PC-3 (cell line): ENCODE data around the gene C1QTNF4. TPM values are rescaled to one million over a fixed set of nuclear protein-coding genes. Genes with fewer than 3 reads are reported as not detected.

Source experiments
- ATAC-seq: fragments of 200-7000 bp; cut with Tn5 transposase; 2 replicates; pipeline ENCODE4 v1.9.1; 2020; ENCODE audit warnings: mild to moderate bottlenecking, moderate library complexity
- BruUV-seq: library from RNA; stranded (reverse); fragments of 400-500 nt; replicated peaks from 2 replicates; lab custom pipeline; 2021; lab: Mats Ljungman, UMichigan
- CTCF ChIA-PET: fragments of 300-600 bp; sonication (Branson Sonifier 250); formaldehyde crosslinking; loops from one replicate; lab custom pipeline; 2022; ENCODE audit warnings: antibody characterized with exemption; lab: Charles Lee
- POLR2A ChIA-PET: fragments of 300-600 bp; sonication (Branson Sonifier 250); formaldehyde crosslinking; loops from one replicate; lab custom pipeline; 2022; ENCODE audit warnings: antibody characterized with exemption; ENCODE audit not compliant: unreplicated experiment; lab: Charles Lee
- DNase-seq: peaks from one replicate; pipeline ENCODE4 v3.0.0-alpha.2; 2015
- H2AFZ ChIP-seq: fragments of 300-600 bp; sonication (generic); 2 replicates; pipeline ENCODE4 v1.6.0; 2016; ENCODE audit warnings: antibody characterized with exemption, low read length
- H3F3A ChIP-seq: fragments of 300-600 bp; sonication (generic); one replicate; pipeline ENCODE4 v1.6.0; 2017; ENCODE audit warnings: antibody characterized with exemption, low read length, control low read depth, mild to moderate bottlenecking; ENCODE audit not compliant: unreplicated experiment
- H3K27ac ChIP-seq: fragments of 300-600 bp; sonication (generic); 2 replicates; pipeline ENCODE4 v1.5.1; 2016; ENCODE audit warnings: mild to moderate bottlenecking, low read length
- H3K27me3 ChIP-seq: fragments of 300-600 bp; sonication (generic); 2 replicates; pipeline ENCODE4 v1.6.1; 2016; ENCODE audit warnings: low read length, mixed read lengths
- H3K36me3 ChIP-seq: fragments of 300-600 bp; sonication (generic); 2 replicates; pipeline ENCODE4 v1.6.1; 2016; ENCODE audit warnings: low read depth, mixed run types, low read length, mixed read lengths
- H3K4me1 ChIP-seq: fragments of 300-600 bp; sonication (generic); 2 replicates; pipeline ENCODE4 v1.5.1; 2016; ENCODE audit warnings: low read length; ENCODE audit not compliant: insufficient read depth
- H3K4me2 ChIP-seq: fragments of 300-600 bp; sonication (generic); 2 replicates; pipeline ENCODE4 v1.6.0; 2016; ENCODE audit warnings: low read length
- H3K4me3 ChIP-seq: fragments of 300-600 bp; sonication (generic); 2 replicates; pipeline ENCODE4 v1.5.1; 2016; ENCODE audit warnings: mild to moderate bottlenecking, low read length, mixed read lengths
- H3K79me2 ChIP-seq: fragments of 300-600 bp; sonication (generic); 2 replicates; pipeline ENCODE4 v1.6.1; 2017; ENCODE audit warnings: low read length, mixed read lengths
- H3K9ac ChIP-seq: fragments of 300-600 bp; sonication (generic); 2 replicates; pipeline ENCODE4 v1.6.0; 2016; ENCODE audit warnings: mild to moderate bottlenecking, low read length
- H3K9me2 ChIP-seq: fragments of 300-600 bp; sonication (generic); replicated peaks from 2 replicates; pipeline ENCODE4 v1.6.1; 2016; ENCODE audit warnings: mixed run types, low read length, mixed read lengths
- H3K9me3 ChIP-seq: fragments of 300-600 bp; sonication (generic); 2 replicates; pipeline ENCODE4 v1.6.1; 2016; ENCODE audit warnings: low read length, mixed read lengths
- H4K20me1 ChIP-seq: fragments of 300-600 bp; sonication (generic); 2 replicates; pipeline ENCODE4 v1.6.1; 2016; ENCODE audit warnings: low read length, mixed read lengths
- EZH2 ChIP-seq: fragments of 300-600 bp; sonication (generic); IDR thresholded peaks from one replicate; pipeline ENCODE4 v1.6.1; 2017; ENCODE audit warnings: antibody characterized with exemption, mild to moderate bottlenecking, low read length; ENCODE audit not compliant: unreplicated experiment
- EZH2phosphoT487 ChIP-seq: fragments of 300-600 bp; sonication (generic); IDR thresholded peaks from 2 replicates; pipeline ENCODE4 v1.6.1; 2018; ENCODE audit warnings: mild to moderate bottlenecking, antibody characterized with exemption, low read length, borderline replicate concordance
- intact Hi-C: fragments of 100-400 bp; cut with micrococcal nuclease; formaldehyde crosslinking; loops from 2 replicates; pipeline ENCODE4 v1.9.0; 2023
- total RNA-seq: library from RNA; depleted of rRNA; stranded (reverse); fragments of >200 nt; gene quantifications from 2 replicates; pipeline ENCODE4 v1.2.3, GENCODE V29; 2014
- TF ChIP-seq, protein P1 (sequence below): fragments of 300-600 bp; sonication (generic); conservative IDR thresholded peaks from 2 replicates; pipeline ENCODE4 v1.5.1; 2017; ENCODE audit warnings: antibody characterized with exemption, low read depth, mild to moderate bottlenecking, low read length

Gene C1QTNF4
- total RNA-seq, 1 experiment from 2014 or later, result not detected

GRCh38 chr11:47587039-47587716 lies 7.0 kb downstream of the C1QTNF4 start:
- BruUV-seq, result no TSS peak
- no peak for DNase-seq
- TF ChIP-seq EZH2, result no peak
- TF ChIP-seq, protein P1, sequence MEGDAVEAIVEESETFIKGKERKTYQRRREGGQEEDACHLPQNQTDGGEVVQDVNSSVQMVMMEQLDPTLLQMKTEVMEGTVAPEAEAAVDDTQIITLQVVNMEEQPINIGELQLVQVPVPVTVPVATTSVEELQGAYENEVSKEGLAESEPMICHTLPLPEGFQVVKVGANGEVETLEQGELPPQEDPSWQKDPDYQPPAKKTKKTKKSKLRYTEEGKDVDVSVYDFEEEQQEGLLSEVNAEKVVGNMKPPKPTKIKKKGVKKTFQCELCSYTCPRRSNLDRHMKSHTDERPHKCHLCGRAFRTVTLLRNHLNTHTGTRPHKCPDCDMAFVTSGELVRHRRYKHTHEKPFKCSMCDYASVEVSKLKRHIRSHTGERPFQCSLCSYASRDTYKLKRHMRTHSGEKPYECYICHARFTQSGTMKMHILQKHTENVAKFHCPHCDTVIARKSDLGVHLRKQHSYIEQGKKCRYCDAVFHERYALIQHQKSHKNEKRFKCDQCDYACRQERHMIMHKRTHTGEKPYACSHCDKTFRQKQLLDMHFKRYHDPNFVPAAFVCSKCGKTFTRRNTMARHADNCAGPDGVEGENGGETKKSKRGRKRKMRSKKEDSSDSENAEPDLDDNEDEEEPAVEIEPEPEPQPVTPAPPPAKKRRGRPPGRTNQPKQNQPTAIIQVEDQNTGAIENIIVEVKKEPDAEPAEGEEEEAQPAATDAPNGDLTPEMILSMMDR, result no peak
- TF ChIP-seq EZH2phosphoT487, result no peak
- intact Hi-C loops, result no loop called here
- peaks cover 13% of the 10 kb centered on the region; the same call in 1 of the 2 replicates for H3K36me3 ChIP-seq
- peak; percentile 11; the same call in 1 of the 2 replicates for ATAC-seq
- no peaks in the 10 kb centered on the region for H3K9me3 ChIP-seq
- H3K9me2 ChIP-seq, result no peaks in the 10 kb centered on the region
- no peaks in the 10 kb centered on the region for H3K27me3 ChIP-seq
- H3K79me2 ChIP-seq, result 0 out of 2 replicates have a peak, but pooled peaks cover under 1% of the 10 kb centered on the region
- no peaks in the 10 kb centered on the region for H4K20me1 ChIP-seq
- ChIA-PET POLR2A (no interaction called here), CTCF (interaction anchor here (0.6 kb wide), 1 partner anchor 34 kb away, joined by 3 read pairs; the partner anchor contains the start of gene CELF1)
- H3K9ac ChIP-seq, result no peak overlapping the region
- no peak overlapping the region for H3K4me2 ChIP-seq
- no peaks in the 10 kb centered on the region for H3F3A ChIP-seq
- no peak overlapping the region for H2AFZ ChIP-seq
- H3K27ac ChIP-seq, result no peak overlapping the region
- no peak overlapping the region for H3K4me3 ChIP-seq
- no peaks in the 10 kb centered on the region for H3K4me1 ChIP-seq

DNA sequence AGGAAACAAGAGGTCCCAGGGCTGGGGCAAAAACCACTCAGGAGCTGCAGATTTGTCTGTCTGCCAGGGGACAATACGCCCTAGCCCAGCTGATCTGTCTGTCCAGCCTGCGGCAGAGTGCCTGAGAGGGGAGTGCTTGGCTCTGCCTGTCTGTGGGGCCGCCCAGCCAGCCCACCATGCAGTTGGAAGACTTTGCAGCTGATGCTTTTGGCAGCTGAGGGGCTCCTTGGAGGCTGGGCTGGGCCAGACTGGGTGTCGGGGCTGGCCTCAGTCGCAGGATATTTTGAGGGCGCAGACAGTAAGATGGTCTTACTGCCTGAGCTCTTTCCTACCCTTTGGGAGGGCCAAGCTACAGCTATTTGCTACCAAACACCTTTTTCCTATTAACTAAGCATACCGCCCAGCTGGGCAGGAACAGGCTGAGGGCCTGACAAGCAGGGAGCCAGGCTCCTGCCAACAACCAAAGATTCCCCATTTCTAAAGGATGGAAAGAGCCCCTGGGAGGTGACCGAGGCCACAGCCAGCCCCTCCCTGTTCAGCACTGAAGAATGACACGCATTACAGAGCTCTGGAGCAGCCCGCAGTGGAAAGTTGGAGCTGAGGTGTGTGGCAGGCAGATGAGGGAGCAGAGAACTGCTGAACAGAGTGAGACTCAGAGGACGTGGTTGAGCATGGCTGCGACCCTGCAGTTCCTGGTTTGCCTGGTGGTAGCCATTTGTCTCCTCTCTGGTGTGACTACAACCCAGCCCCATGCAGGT lies 7.9 kb downstream of the C1QTNF4 start, which contains the start of gene FAM180B:
Gene FAM180B (plus strand): TSS at position 581 of the 758 bp plus-strand sequence. CDS start 91 bp downstream, at position 672.
- DNase-seq (no peak), ATAC-seq (peak; percentile 21)
- Histone ChIP-seq H3K36me3 (peaks cover 22% of the 10 kb centered on the region), H3K27ac (no peak within 1 kb of the TSS), H3K4me3 (no peak within 1 kb of the TSS), H4K20me1 (no peaks in the 10 kb centered on the region), H3K9me2 (no peaks in the 10 kb centered on the region), H2AFZ (no peak within 1 kb of the TSS), H3F3A (no peaks in the 10 kb centered on the region), H3K9me3 (no peaks in the 10 kb centered on the region), H3K4me2 (no peak within 1 kb of the TSS), H3K27me3 (no peaks in the 10 kb centered on the region), H3K79me2 (peaks cover 6% of the 10 kb centered on the region; the same call in 1 of the 2 replicates), H3K4me1 (no peaks in the 10 kb centered on the region), H3K9ac (no peak within 1 kb of the TSS)
- intact Hi-C loops, result no loop called here
- CTCF ChIA-PET, result no interaction called here
- no TSS peak for BruUV-seq
- TF ChIP-seq EZH2phosphoT487 (no peak), EZH2 (no peak)
- TF ChIP-seq, protein P1, result no peak
- POLR2A ChIA-PET, result no interaction called here
